ENCODE data around the gene SLC45A1.
"Not testable (repeated sequence)": the region's sequence is repeated elsewhere in the genome, so short reads cannot be mapped to it uniquely, and the experiment has no call there.

Gene SLC45A1

GRCh38 chr1:8317647-8318381 is at the start of gene SLC45A1:
Gene SLC45A1 (plus strand): TSS chr1:8318114. CDS start chr1:8324330, 6,216 bp downstream.
- no peak for DNase-seq

GRCh38 chr1:8273036-8273435 is 44.9 kb upstream of the SLC45A1 start:
- no peak for DNase-seq

GRCh38 chr1:8274352-8274751 is 43.6 kb upstream of the SLC45A1 start:
- no peak for DNase-seq

GRCh38 chr1:8276173-8276914 is 41.6 kb upstream of the SLC45A1 start:
- no peak for DNase-seq

GRCh38 chr1:8276932-8277331 is 41.0 kb upstream of the SLC45A1 start:
- DNase-seq = no peak

- not testable (repeated sequence) for DNase-seq
Measured at GRCh38 chr1:8278677-8279076, 39.2 kb upstream of the SLC45A1 start.

- DNase-seq = no peak
Measured at GRCh38 chr1:8281843-8282509, 35.9 kb upstream of the SLC45A1 start.

GRCh38 chr1:8283058-8283884 is 34.6 kb upstream of the SLC45A1 start:
- DNase-seq = no peak

GRCh38 chr1:8284127-8284526 is 33.8 kb upstream of the SLC45A1 start:
- DNase-seq = no peak

- no peak for DNase-seq
Measured at GRCh38 chr1:8285103-8285502, 32.8 kb upstream of the SLC45A1 start.

- DNase-seq = no peak
Measured at GRCh38 chr1:8285965-8286364, 31.9 kb upstream of the SLC45A1 start.

GRCh38 chr1:8293118-8293517 is 24.8 kb upstream of the SLC45A1 start:
- DNase-seq = no peak

- DNase-seq = no peak
Measured at GRCh38 chr1:8293641-8294169, 24.2 kb upstream of the SLC45A1 start.

GRCh38 chr1:8294170-8294697 is 23.7 kb upstream of the SLC45A1 start:
- no peak for DNase-seq

GRCh38 chr1:8297245-8297644 is 20.7 kb upstream of the SLC45A1 start:
- DNase-seq = no peak

- DNase-seq = no peak
Measured at GRCh38 chr1:8299963-8300362, 18.0 kb upstream of the SLC45A1 start.

- no peak for DNase-seq
Measured at GRCh38 chr1:8302081-8302956, 15.6 kb upstream of the SLC45A1 start.

- DNase-seq = no peak
Measured at GRCh38 chr1:8303141-8303540, 14.8 kb upstream of the SLC45A1 start.

- no peak for DNase-seq
Measured at GRCh38 chr1:8303876-8304275, 14.0 kb upstream of the SLC45A1 start.

- DNase-seq = no peak
Measured at GRCh38 chr1:8307628-8308027, 10.3 kb upstream of the SLC45A1 start.

- DNase-seq = no peak
Measured at GRCh38 chr1:8311068-8311718, 6.7 kb upstream of the SLC45A1 start.
